H1 (cell line): ENCODE data around the gene CCDC154. TPM values are rescaled to one million over a fixed set of nuclear protein-coding genes. Genes with fewer than 3 reads are reported as not detected.

Experiments
- BCL11A ChIP-seq, 2 experiments: IDR thresholded peaks; one replicate each; pipeline ENCODE4 v1.6.1; 2011; ENCODE audit warnings: low read depth in 2 of 2, low read length in 2 of 2, mild to moderate bottlenecking in 2 of 2
- CBX5 ChIP-seq: fragments of 300-800, 300-1000 bp; sonication (generic); IDR thresholded peaks from 2 replicates; pipeline ENCODE4 v1.7.1; 2016; ENCODE audit warnings: antibody characterized with exemption, low read length, low read depth
- CHD2 ChIP-seq: IDR thresholded peaks from 2 replicates; pipeline ENCODE4 v1.6.1; 2012; ENCODE audit warnings: low read length, improper control_type of control experiment
- CTBP2 ChIP-seq: IDR thresholded peaks from 2 replicates; pipeline ENCODE4 v1.7.0; 2011; ENCODE audit warnings: borderline replicate concordance, mild to moderate bottlenecking, moderate library complexity, mixed read lengths, low read length; ENCODE audit not compliant: insufficient read depth, insufficient read length
- CTCF ChIP-seq, 3 experiments: IDR thresholded peaks; 1 replicate in 2 of 3; 2 replicates in 1 of 3; pipeline versions ENCODE4 v1.5.1 to v1.6.1; 2011; ENCODE audit warnings: low read length in 3 of 3, mild to moderate bottlenecking in 3 of 3, inconsistent platforms in 2 of 3, low read depth in 1 of 3, moderate library complexity in 1 of 3; ENCODE audit not compliant: insufficient read depth in 1 of 3; ENCODE audit errors: control extremely low read depth in 1 of 3
- EP300 ChIP-seq, 2 experiments: IDR thresholded peaks; 1 replicate in 1 of 2; 2 replicates in 1 of 2; pipeline ENCODE4 v1.6.1; 2011 to 2012; ENCODE audit warnings: low read depth in 2 of 2, low read length in 2 of 2, mild to moderate bottlenecking in 2 of 2, borderline replicate concordance in 1 of 2, inconsistent platforms in 1 of 2, moderate library complexity in 1 of 2
- EZH2 ChIP-seq: fragments of 200-600 bp; sonication (generic); IDR thresholded peaks from 2 replicates; pipeline ENCODE4 v1.7.1; 2012; ENCODE audit warnings: low read depth, mild to moderate bottlenecking, moderate library complexity, low read length, inconsistent platforms; ENCODE audit not compliant: severe bottlenecking
- GABPA ChIP-seq: IDR thresholded peaks from 2 replicates; pipeline ENCODE4 v1.6.1; 2011; ENCODE audit warnings: mild to moderate bottlenecking, low read length, moderate library complexity, borderline replicate concordance; ENCODE audit not compliant: insufficient read depth
- GTF2F1 ChIP-seq: IDR thresholded peaks from 2 replicates; pipeline ENCODE4 v1.6.1; 2012; ENCODE audit warnings: low read depth, low read length, improper control_type of control experiment, borderline replicate concordance
- KDM4A ChIP-seq: IDR thresholded peaks from one replicate; pipeline ENCODE4 v1.7.1; 2012; ENCODE audit warnings: low read depth, mild to moderate bottlenecking, moderate library complexity, low read length, inconsistent platforms; ENCODE audit not compliant: severe bottlenecking
- MAX ChIP-seq: IDR thresholded peaks from 2 replicates; pipeline ENCODE4 v1.6.1; 2012; ENCODE audit warnings: inconsistent platforms
- POLR2AphosphoS5 ChIP-seq: IDR thresholded peaks from 2 replicates; pipeline ENCODE4 v1.6.1; 2011; ENCODE audit warnings: low read depth, low read length
- SAP30 ChIP-seq: fragments of 300-600 bp; sonication (generic); IDR thresholded peaks from 2 replicates; pipeline ENCODE4 v1.7.1; 2012; ENCODE audit warnings: low read length, moderate library complexity, mild to moderate bottlenecking, inconsistent platforms; ENCODE audit not compliant: insufficient read depth, insufficient replicate concordance
- SIRT6 ChIP-seq: IDR thresholded peaks from one replicate; pipeline ENCODE4 v1.7.1; 2012; ENCODE audit warnings: low read length, inconsistent platforms
- SIX5 ChIP-seq: IDR thresholded peaks from 2 replicates; pipeline ENCODE4 v1.6.1; 2011; ENCODE audit warnings: mild to moderate bottlenecking, low read depth, low read length
- TEAD4 ChIP-seq: IDR thresholded peaks from 2 replicates; pipeline ENCODE4 v1.6.1; 2012; ENCODE audit warnings: low read depth, low read length, inconsistent platforms, mixed read lengths
- polyA plus RNA-seq, 7 experiments: library from polyadenylated mRNA; depleted of rRNA in 3 of 7; stranded (reverse) in 5 of 7; unstranded in 2 of 7; fragments of >200 nt in 5 of 7; fragments of 200-250 nt in 2 of 7; gene quantifications; 1 replicate in 5 of 7; 2 replicates in 1 of 7; 4 replicates in 1 of 7; pipeline versions ENCODE4 v1.2.1 to v1.2.3, GENCODE V29; 2011 to 2013; ENCODE audit warnings: missing spikeins in 2 of 7, mixed read lengths in 2 of 7
- total RNA-seq: library from RNA; stranded (reverse); fragmentation: NEBNext Ultra II Directional; extraction: Animal tissue kit (Norgen Biotek cat#: 25700); gene quantifications from 2 replicates; pipeline ENCODE4 v1.2.1, GENCODE V29; 2021
- TF ChIP-seq, protein P1 (sequence below): IDR thresholded peaks from 2 replicates; pipeline ENCODE4 v1.6.1; 2011; ENCODE audit warnings: low read length, improper control_type of control experiment
- TF ChIP-seq, protein P2 (sequence below): IDR thresholded peaks from 2 replicates; pipeline ENCODE4 v1.6.1; 2011; ENCODE audit warnings: low read depth, mild to moderate bottlenecking, low read length; ENCODE audit not compliant: insufficient read depth

CCDC154 gene
- total and polyA plus RNA-seq, 2 of the 8 experiments (the other 6 are each of a cell fraction or from before 2014, with no cell fraction given), result 0.15 to 0.88 TPM

- no peak for TF ChIP-seq CTBP2
- no peak for TF ChIP-seq SAP30
- no peak for TF ChIP-seq CHD2
- TF ChIP-seq SIRT6, result no peak
- TF ChIP-seq MAX, result 0 out of 2 replicates have a peak, but pooled peaks have one; percentile 45
- TF ChIP-seq, protein P1, sequence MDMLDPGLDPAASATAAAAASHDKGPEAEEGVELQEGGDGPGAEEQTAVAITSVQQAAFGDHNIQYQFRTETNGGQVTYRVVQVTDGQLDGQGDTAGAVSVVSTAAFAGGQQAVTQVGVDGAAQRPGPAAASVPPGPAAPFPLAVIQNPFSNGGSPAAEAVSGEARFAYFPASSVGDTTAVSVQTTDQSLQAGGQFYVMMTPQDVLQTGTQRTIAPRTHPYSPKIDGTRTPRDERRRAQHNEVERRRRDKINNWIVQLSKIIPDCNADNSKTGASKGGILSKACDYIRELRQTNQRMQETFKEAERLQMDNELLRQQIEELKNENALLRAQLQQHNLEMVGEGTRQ, result 0 out of 2 replicates have a peak, but pooled peaks have one; percentile 5
- TF ChIP-seq, protein P2, sequence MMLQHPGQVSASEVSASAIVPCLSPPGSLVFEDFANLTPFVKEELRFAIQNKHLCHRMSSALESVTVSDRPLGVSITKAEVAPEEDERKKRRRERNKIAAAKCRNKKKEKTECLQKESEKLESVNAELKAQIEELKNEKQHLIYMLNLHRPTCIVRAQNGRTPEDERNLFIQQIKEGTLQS, result no peak
- 0 out of 3 replicates have a peak, but pooled peaks of 1 of the 2 experiments have one; percentile 24 for TF ChIP-seq EP300 (IDR thresholded peaks at IDR 0.05; ENCODE audit: borderline replicate concordance in 1 of 2, low read depth in 2 of 2, low read length in 2 of 2)
- peak; percentile 73 to 82 (median 80) for TF ChIP-seq CTCF (IDR thresholded peaks at IDR 0.05; ENCODE audit: control extremely low read depth in 1 of 3, insufficient read depth in 1 of 3, low read depth in 1 of 3, low read length in 3 of 3)
- no peak for TF ChIP-seq CBX5
- TF ChIP-seq GTF2F1, result no peak
- no peak for TF ChIP-seq BCL11A (IDR thresholded peaks at IDR 0.05; ENCODE audit: low read depth in 2 of 2, low read length in 2 of 2)
- no peak for TF ChIP-seq SIX5
- TF ChIP-seq KDM4A, result peak; percentile 61
- no peak for TF ChIP-seq POLR2AphosphoS5
- no peak for TF ChIP-seq TEAD4
- TF ChIP-seq GABPA, result peak; percentile 54; the same call in 1 of the 2 replicates
- TF ChIP-seq EZH2, result no peak
Measured at GRCh38 chr16:1413684-1414531, 30.4 kb downstream of the CCDC154 start (continued).
